ENCODE data around the gene TMEM80. TPM values are rescaled to one million over a fixed set of nuclear protein-coding genes. Genes with fewer than 3 reads are reported as not detected.
"Not testable (repeated sequence)": the region's sequence is repeated elsewhere in the genome, so short reads cannot be mapped to it uniquely, and the experiment has no call there.

The TMEM80 gene
- total and polyA plus RNA-seq, 9 of the 15 experiments (the other 6 are each of a cell fraction or from before 2014, with no cell fraction given) = 5.1 to 30.1 (median 12.4) TPM

GRCh38 chr11:690244-690643 is 5.4 kb upstream of the TMEM80 start:
- WGBS (ENCODE audit: insufficient coverage, low coverage, missing lambda C conversion rate) = 94% methylated on average over 3 of the region's 3 CpGs

GRCh38 chr11:690738-691633 is 4.6 kb upstream of the TMEM80 start:
- Histone ChIP-seq H3K79me2 (ENCODE audit: control insufficient read depth, insufficient read depth, low read length) (peaks cover 64% of the 10 kb centered on the region), H4K20me1 (replicated peaks; ENCODE audit: control insufficient read depth, insufficient read depth, low read length) (peaks cover 6% of the 10 kb centered on the region), H3K27ac (ENCODE audit: extremely low read depth, low read depth, low read length) (peak overlapping the region; percentile 49), H3K4me3 (no peak overlapping the region), H3K4me2 (ENCODE audit: insufficient read depth, low read length) (peak overlapping the region; percentile 47), H3K9me1 (ENCODE audit: control insufficient read depth, insufficient read depth, low read length) (peaks cover 4% of the 10 kb centered on the region), H3K27me3 (ENCODE audit: control insufficient read depth in 2 of 2, insufficient read depth in 2 of 2, low read length in 2 of 2) (no peaks in the 10 kb centered on the region), H3K9ac (ENCODE audit: insufficient read depth in 1 of 2, low read depth in 2 of 2, low read length in 2 of 2) (peak overlapping the region in 1 of 2 experiments; percentile 88; a peak in 2 of 4 replicates), H3K4me1 (replicated peaks in 1 of 2; ENCODE audit: control insufficient read depth in 2 of 2, insufficient read depth in 2 of 2, low read length in 2 of 2) (peaks cover 25 to 55% of the 10 kb centered on the region in 2 experiments), H2AFZ (ENCODE audit: low read depth, low read length) (no peak overlapping the region), H3K36me3 (ENCODE audit: control insufficient read depth, insufficient read depth, low read length) (peaks cover 51% of the 10 kb centered on the region; the same call in 2 of the 3 replicates), H3K9me3 (replicated peaks; ENCODE audit: control insufficient read depth, insufficient read depth, low read depth, low read length) (no peaks in the 10 kb centered on the region)
- ChIA-PET CTCF (ENCODE audit: low intra/inter-chr PET ratio) (no interaction called here), POLR2A (interaction anchor here (0.6 to 2.6 kb wide), 10 partner anchors 8 to 305 kb away, joined by 3 to 19 read pairs (median 3); no protein-coding TSS in a partner anchor)
- intact Hi-C loops (cut with micrococcal nuclease) (loop anchor here (10.0 kb wide), 1 partner anchor 136 kb away; no protein-coding TSS in a partner anchor), in situ Hi-C loops (cut with MboI) (no loop called here)
- DNase-seq (ENCODE audit: extremely low read depth in 1 of 4, low spot score in 3 of 4) (peak in 3 of 4 experiments; percentile 32 to 89 (median 78)), FAIRE-seq (peak; percentile 94), ATAC-seq (peak; percentile 19)
- WGBS (ENCODE audit: insufficient coverage, low coverage, missing lambda C conversion rate) = 39% methylated on average over 26 of the region's 27 CpGs
- no TSS peak for BruUV-seq (replicated peaks)
- TF ChIP-seq RNF2 (IDR thresholded peaks at IDR 0.05) = peak; percentile 72; the same call in 1 of the 2 replicates
- TF ChIP-seq ZNF124 (CRISPR knock-in tag; IDR thresholded peaks at IDR 0.05) = no peak
- TF ChIP-seq RAD51 (IDR thresholded peaks at IDR 0.05; ENCODE audit: borderline replicate concordance, low read depth) = no peak
- no peak for TF ChIP-seq NCOA6 (IDR thresholded peaks at IDR 0.05)
- no peak for TF ChIP-seq NR2C1 (IDR thresholded peaks at IDR 0.05)
- no peak for TF ChIP-seq NR2C1 (tag; IDR thresholded peaks at IDR 0.05)
- no peak for TF ChIP-seq SMAD1 (IDR thresholded peaks at IDR 0.05; ENCODE audit: low read depth, low read length, partially characterized antibody)
- TF ChIP-seq ZHX1 (conservative IDR thresholded peaks at IDR 0.05; ENCODE audit: low read length) = no peak

More at GRCh38 chr11:690244-690643, 5.4 kb upstream of the TMEM80 start:
- Histone ChIP-seq H3K79me2 (ENCODE audit: control insufficient read depth, insufficient read depth, low read length) (peaks cover 61% of the 10 kb centered on the region), H3K4me1 (replicated peaks in 1 of 2; ENCODE audit: control insufficient read depth in 2 of 2, insufficient read depth in 2 of 2, low read length in 2 of 2) (peaks cover 25 to 52% of the 10 kb centered on the region in 2 experiments), H3K36me3 (ENCODE audit: control insufficient read depth, insufficient read depth, low read length) (peaks cover 58% of the 10 kb centered on the region; the same call in 2 of the 3 replicates)
- H4K20me1 ChIP-seq (replicated peaks; ENCODE audit: control insufficient read depth, insufficient read depth, low read length); ATAC-seq; BruUV-seq (replicated peaks); H3K4me2 ChIP-seq (ENCODE audit: insufficient read depth, low read length); H3K9me3 ChIP-seq (replicated peaks; ENCODE audit: control insufficient read depth, insufficient read depth, low read depth, low read length); H3K27me3 ChIP-seq (ENCODE audit: control insufficient read depth in 2 of 2, insufficient read depth in 2 of 2, low read length in 2 of 2); H3K4me3 ChIP-seq; CTCF ChIA-PET (ENCODE audit: low intra/inter-chr PET ratio); H2AFZ ChIP-seq (ENCODE audit: low read depth, low read length); in situ Hi-C loops (cut with MboI); H3K9me1 ChIP-seq (ENCODE audit: control insufficient read depth, insufficient read depth, low read length); FAIRE-seq; H3K9ac ChIP-seq (ENCODE audit: insufficient read depth in 1 of 2, low read depth in 2 of 2, low read length in 2 of 2); H3K27ac ChIP-seq (ENCODE audit: extremely low read depth, low read depth, low read length); DNase-seq (ENCODE audit: extremely low read depth in 1 of 4, low spot score in 3 of 4): not testable (repeated sequence)
- intact Hi-C loops (cut with micrococcal nuclease) = loop anchor here (10.0 kb wide), 1 partner anchor 135 kb away; no protein-coding TSS in a partner anchor
- TF ChIP-seq HNRNPK (IDR thresholded peaks at IDR 0.05; ENCODE audit: low read depth, low read length, poor library complexity, severe bottlenecking) = peak; percentile 52
- POLR2A ChIA-PET = interaction anchor here (1.6 kb wide), 1 partner anchor 17 kb away, joined by 7 read pairs; no protein-coding TSS in a partner anchor
